Measurements from ENCODE around the gene MRPL52.

The MRPL52 gene

DNA sequence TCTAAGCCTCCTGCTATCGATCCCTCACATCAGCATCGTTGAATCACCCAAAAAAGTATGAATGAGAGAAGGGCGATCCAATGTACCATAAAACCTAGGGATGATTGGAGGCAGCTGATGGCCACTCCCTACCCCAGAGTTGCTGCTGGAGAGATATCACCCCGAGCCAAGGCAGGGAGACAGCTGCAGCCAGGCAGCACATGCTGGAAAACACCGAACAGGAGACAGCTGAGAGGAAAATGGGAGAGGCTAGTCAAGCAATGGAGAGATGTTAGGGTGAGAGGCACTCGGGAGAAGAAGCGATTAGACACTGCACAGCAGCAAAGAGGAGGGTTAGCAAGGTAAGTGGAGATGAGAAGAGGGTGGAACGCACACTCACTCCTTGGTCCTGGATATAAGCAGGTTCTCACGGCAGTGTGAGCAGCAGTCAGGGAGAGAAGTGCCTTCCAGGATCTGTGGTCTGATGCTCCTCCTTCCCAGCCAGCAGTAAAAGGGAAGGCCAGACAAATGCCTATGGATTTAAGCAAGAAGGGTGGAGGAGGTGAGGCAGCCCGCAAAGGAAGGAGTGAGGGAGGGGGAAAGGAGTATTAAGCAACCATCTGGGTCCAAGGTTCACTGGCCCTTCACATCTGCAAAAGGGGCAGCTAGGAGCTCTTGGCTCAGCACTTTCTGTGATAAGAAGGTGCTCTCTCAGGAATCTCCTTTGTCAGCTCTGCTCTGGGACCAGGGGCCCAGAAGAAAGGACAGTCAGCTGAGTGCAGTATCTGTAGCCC is 14.6 kb upstream of the MRPL52 start, which contains the start of gene SLC7A7:
TSS of gene SLC7A7 (minus strand) at position 495 of the 773 bp plus-strand sequence. CDS start 2,037 bp downstream, outside the sequence.
- no peak within 1 kb of the TSS for H3K4me3 ChIP-seq (replicated peaks; ENCODE audit: insufficient read depth, low read length)
- peak; percentile 44 to 58 for DNase-seq (ENCODE audit: low read depth in 1 of 2, low spot score in 1 of 2)
- peak within 1 kb of the TSS; percentile 45 for H3K27ac ChIP-seq (replicated peaks)

DNA sequence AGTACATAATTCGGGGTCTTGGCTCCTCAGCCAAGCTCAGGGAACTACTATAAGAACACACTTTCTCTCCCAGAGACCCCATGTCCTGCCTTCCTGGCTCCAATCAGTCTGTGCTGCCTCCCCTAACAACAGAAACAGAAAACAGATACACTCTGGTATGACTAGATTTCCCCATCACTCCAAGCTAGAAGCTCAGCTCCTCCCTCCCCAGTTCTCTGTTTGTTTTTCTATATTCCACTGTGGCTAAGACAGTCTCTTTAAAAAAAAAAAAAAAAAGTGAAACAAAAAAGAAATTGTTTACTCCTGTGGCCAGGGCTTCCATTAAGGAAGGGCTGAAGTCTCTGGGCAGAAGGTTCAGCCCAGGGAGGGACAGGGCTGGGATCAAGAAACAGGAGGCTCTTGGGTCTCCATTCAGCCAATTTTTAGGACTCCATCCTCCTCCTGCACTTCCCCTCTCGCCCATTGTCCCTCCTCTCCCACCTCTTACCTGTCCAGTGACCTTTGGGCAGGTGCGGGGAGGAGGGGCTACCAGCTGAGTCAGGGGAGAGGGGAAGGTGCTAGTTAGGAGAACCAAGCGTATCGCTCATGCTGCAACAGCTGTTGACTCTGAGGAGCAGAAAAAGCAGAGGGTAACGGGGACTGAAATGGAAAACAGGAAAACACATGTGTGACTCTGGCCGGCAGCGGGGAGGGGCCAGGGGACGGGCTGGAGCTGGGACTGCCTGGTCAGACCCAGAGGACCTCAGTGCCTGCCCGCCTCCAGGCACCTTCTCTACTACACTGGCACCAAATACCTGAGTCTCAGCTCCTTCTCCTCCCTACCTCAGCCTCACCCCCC is 10.3 kb upstream of the MRPL52 start:
- Histone ChIP-seq H3K4me3 (replicated peaks; ENCODE audit: insufficient read depth, low read length) (no peak overlapping the region), H3K27ac (replicated peaks) (no peak overlapping the region), H3K27me3 (ENCODE audit: insufficient read depth, poor library complexity, severe bottlenecking) (no peaks in the 10 kb centered on the region)
- TF ChIP-seq POLR2AphosphoS5 (IDR thresholded peaks at IDR 0.05; ENCODE audit: low read depth), result no peak
- DNase-seq (ENCODE audit: low read depth in 1 of 2, low spot score in 1 of 2), result no peak

More for the DNA sequence above, 14.6 kb upstream of the MRPL52 start, which contains the start of gene SLC7A7:
- H3K27me3 ChIP-seq (ENCODE audit: insufficient read depth, poor library complexity, severe bottlenecking), result no peaks in the 10 kb centered on the region
- TF ChIP-seq, protein P1, sequence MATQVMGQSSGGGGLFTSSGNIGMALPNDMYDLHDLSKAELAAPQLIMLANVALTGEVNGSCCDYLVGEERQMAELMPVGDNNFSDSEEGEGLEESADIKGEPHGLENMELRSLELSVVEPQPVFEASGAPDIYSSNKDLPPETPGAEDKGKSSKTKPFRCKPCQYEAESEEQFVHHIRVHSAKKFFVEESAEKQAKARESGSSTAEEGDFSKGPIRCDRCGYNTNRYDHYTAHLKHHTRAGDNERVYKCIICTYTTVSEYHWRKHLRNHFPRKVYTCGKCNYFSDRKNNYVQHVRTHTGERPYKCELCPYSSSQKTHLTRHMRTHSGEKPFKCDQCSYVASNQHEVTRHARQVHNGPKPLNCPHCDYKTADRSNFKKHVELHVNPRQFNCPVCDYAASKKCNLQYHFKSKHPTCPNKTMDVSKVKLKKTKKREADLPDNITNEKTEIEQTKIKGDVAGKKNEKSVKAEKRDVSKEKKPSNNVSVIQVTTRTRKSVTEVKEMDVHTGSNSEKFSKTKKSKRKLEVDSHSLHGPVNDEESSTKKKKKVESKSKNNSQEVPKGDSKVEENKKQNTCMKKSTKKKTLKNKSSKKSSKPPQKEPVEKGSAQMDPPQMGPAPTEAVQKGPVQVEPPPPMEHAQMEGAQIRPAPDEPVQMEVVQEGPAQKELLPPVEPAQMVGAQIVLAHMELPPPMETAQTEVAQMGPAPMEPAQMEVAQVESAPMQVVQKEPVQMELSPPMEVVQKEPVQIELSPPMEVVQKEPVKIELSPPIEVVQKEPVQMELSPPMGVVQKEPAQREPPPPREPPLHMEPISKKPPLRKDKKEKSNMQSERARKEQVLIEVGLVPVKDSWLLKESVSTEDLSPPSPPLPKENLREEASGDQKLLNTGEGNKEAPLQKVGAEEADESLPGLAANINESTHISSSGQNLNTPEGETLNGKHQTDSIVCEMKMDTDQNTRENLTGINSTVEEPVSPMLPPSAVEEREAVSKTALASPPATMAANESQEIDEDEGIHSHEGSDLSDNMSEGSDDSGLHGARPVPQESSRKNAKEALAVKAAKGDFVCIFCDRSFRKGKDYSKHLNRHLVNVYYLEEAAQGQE (IDR thresholded peaks at IDR 0.05; ENCODE audit: insufficient replicate concordance, low read depth), result no peak
- TF ChIP-seq GABPA (IDR thresholded peaks at IDR 0.05; ENCODE audit: low read depth) (no peak), SPI1 (IDR thresholded peaks at IDR 0.05; ENCODE audit: borderline replicate concordance, low read depth) (no peak), POLR2AphosphoS5 (IDR thresholded peaks at IDR 0.05; ENCODE audit: low read depth) (no peak)
- TF ChIP-seq, protein P2, sequence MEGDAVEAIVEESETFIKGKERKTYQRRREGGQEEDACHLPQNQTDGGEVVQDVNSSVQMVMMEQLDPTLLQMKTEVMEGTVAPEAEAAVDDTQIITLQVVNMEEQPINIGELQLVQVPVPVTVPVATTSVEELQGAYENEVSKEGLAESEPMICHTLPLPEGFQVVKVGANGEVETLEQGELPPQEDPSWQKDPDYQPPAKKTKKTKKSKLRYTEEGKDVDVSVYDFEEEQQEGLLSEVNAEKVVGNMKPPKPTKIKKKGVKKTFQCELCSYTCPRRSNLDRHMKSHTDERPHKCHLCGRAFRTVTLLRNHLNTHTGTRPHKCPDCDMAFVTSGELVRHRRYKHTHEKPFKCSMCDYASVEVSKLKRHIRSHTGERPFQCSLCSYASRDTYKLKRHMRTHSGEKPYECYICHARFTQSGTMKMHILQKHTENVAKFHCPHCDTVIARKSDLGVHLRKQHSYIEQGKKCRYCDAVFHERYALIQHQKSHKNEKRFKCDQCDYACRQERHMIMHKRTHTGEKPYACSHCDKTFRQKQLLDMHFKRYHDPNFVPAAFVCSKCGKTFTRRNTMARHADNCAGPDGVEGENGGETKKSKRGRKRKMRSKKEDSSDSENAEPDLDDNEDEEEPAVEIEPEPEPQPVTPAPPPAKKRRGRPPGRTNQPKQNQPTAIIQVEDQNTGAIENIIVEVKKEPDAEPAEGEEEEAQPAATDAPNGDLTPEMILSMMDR (IDR thresholded peaks at IDR 0.05; ENCODE audit: insufficient read depth, low read length), result no peak

DNA sequence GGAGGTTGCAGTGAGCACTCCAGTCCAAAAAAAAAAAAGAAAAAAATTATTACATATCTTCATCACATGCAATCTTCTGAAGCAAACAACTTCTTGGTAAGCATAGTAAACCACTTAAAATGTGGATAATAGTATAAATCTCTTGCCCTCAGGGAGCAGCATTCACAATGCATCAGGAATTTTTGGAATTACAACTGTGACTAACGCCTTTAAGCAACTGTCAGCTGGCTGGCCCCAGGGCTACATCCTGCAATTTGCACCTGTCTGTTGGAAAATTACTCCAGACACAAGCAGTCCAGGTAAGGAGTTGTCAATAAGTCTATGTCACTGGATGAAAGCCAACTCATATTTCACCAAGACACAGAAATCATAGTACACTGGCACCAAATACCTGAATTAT is 9.0 kb upstream of the MRPL52 start:
- no peaks in the 10 kb centered on the region for H3K27me3 ChIP-seq (ENCODE audit: insufficient read depth, poor library complexity, severe bottlenecking)
- no peak overlapping the region for H3K27ac ChIP-seq (replicated peaks)
- TF ChIP-seq, protein P1 (IDR thresholded peaks at IDR 0.05; ENCODE audit: insufficient replicate concordance, low read depth), result no peak
- H3K4me3 ChIP-seq (replicated peaks; ENCODE audit: insufficient read depth, low read length), result no peak overlapping the region
- DNase-seq (ENCODE audit: low read depth in 1 of 2, low spot score in 1 of 2), result no peak

DNA sequence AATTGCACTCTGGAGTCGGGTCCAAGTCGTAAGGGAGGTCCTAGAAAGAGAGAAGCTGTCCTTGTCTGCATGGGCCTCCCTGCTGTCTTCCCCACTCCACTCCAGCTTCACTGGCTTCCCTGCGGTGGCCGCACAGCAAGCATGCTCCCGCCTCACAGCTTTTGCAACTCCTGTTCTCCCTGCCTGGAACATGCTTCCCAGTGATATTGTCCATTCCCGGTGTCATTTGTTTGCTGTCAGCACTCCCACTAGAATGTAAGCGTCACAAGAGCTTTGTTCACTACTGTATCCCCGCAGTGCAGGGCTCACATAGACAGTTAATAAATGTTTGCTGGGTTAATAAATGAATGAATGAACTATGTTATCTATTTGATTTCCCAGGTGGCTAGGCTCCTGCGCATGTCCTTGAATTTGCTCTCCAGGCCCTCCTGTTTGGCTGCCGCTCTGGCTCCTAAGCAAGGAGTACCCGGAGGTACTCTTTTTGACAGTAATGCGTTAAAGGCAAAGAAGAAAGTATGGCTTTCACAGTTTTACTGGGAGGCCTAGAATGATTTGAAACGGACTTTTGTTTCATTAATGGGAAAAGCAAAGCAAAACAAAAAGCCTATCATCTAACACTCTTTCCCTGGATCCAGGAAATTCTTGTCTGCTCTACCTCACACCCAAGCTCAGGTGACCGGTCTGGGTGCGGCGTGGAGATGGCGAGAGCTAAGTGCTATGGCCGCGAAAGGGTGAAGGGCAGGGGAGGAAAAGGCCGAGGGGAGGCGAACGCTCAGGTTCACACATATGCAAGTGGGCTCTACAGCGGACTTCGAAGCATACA is 8.3 kb upstream of the MRPL52 start:
- Histone ChIP-seq H3K4me3 (replicated peaks; ENCODE audit: insufficient read depth, low read length) (no peak overlapping the region), H3K27me3 (ENCODE audit: insufficient read depth, poor library complexity, severe bottlenecking) (no peaks in the 10 kb centered on the region), H3K27ac (replicated peaks) (no peak overlapping the region)
- TF ChIP-seq, protein P1 (IDR thresholded peaks at IDR 0.05; ENCODE audit: insufficient replicate concordance, low read depth), result no peak
- no peak for TF ChIP-seq GABPA (IDR thresholded peaks at IDR 0.05; ENCODE audit: low read depth)
- no peak for TF ChIP-seq SPI1 (IDR thresholded peaks at IDR 0.05; ENCODE audit: borderline replicate concordance, low read depth)
- TF ChIP-seq, protein P2 (IDR thresholded peaks at IDR 0.05; ENCODE audit: insufficient read depth, low read length), result no peak
- no peak for TF ChIP-seq POLR2AphosphoS5 (IDR thresholded peaks at IDR 0.05; ENCODE audit: low read depth)
- no peak for DNase-seq (ENCODE audit: low read depth in 1 of 2, low spot score in 1 of 2)
